GM19452 (cell line): ENCODE measurements around the gene CCR2.
"Not testable (repeated sequence)": the region's sequence is repeated elsewhere in the genome, so short reads cannot be mapped to it uniquely, and the experiment has no call there.

ENCODE experiments used
- ATAC-seq: cut with Tn5 transposase; IDR thresholded peaks from one replicate; pipeline ENCODE4 v1.9.1; 2021; ENCODE audit not compliant: unreplicated experiment

CCR2 gene

GRCh38 chr3:46400846-46401245, 46.9 kb downstream of the CCR2 start:
- no peak for ATAC-seq

- no peak for ATAC-seq
Measured at GRCh38 chr3:46401579-46401978, 47.7 kb downstream of the CCR2 start.

GRCh38 chr3:46402902-46403301, 49.0 kb downstream of the CCR2 start:
- not testable (repeated sequence) for ATAC-seq

- no peak for ATAC-seq
Measured at GRCh38 chr3:46405301-46406019, 51.5 kb downstream of the CCR2 start.

GRCh38 chr3:46406443-46406787, 52.5 kb downstream of the CCR2 start:
- ATAC-seq = no peak

GRCh38 chr3:46406788-46407611, 53.1 kb downstream of the CCR2 start, which contains the start of the genes CCR5AS and CCRL2:
CCR5AS (minus strand) TSS chr3:46407066.
CCRL2 (plus strand) TSS chr3:46407259; CDS start chr3:46408080, 821 bp downstream.
- no peak for ATAC-seq

- ATAC-seq = no peak
Measured at GRCh38 chr3:46407970-46408369, 54.1 kb downstream of the CCR2 start.

GRCh38 chr3:46408853-46409252, 54.9 kb downstream of the CCR2 start:
- ATAC-seq = no peak

- no peak for ATAC-seq
Measured at GRCh38 chr3:46409739-46410489, 56.0 kb downstream of the CCR2 start.
